ENCODE measurements around the gene IFNL3.

- no peak for TF ChIP-seq CTCF (IDR thresholded peaks at IDR 0.05 in 8 of 11, conservative IDR thresholded peaks at IDR 0.05 in 3 of 11)
- TF ChIP-seq POLR2A (IDR thresholded peaks at IDR 0.05) = no peak
- no peak for TF ChIP-seq POLR2AphosphoS5 (IDR thresholded peaks at IDR 0.05)
These were observed 36.5 kb downstream of the IFNL3 start for GRCh38 chr19:39208175-39208795.
